H1 (cell line): ENCODE results near the gene CRISPLD2. TPM values are rescaled to one million over a fixed set of nuclear protein-coding genes. Genes with fewer than 3 reads are reported as not detected.

Experiments used
- ATF3 ChIP-seq: IDR thresholded peaks from 2 replicates; pipeline ENCODE4 v1.6.1; 2011; ENCODE audit warnings: low read depth, mild to moderate bottlenecking, low read length; ENCODE audit not compliant: insufficient read depth
- BACH1 ChIP-seq: IDR thresholded peaks from 2 replicates; pipeline ENCODE4 v1.6.1; 2012; ENCODE audit warnings: low read length, improper control_type of control experiment
- JUN ChIP-seq: IDR thresholded peaks from 2 replicates; pipeline ENCODE4 v1.6.1; 2011; ENCODE audit warnings: low read depth, mild to moderate bottlenecking, improper control_type of control experiment, low read length
- JUND ChIP-seq: IDR thresholded peaks from 2 replicates; pipeline ENCODE4 v1.6.1; 2011; ENCODE audit warnings: mild to moderate bottlenecking, improper control_type of control experiment, low read length
- NANOG ChIP-seq: IDR thresholded peaks from 2 replicates; pipeline ENCODE4 v1.6.1; 2011; ENCODE audit warnings: low read length, low read depth, mild to moderate bottlenecking, inconsistent platforms; ENCODE audit not compliant: insufficient read depth, poor library complexity, severe bottlenecking
- SIN3A ChIP-seq, 2 experiments: IDR thresholded peaks in 1 of 2; conservative IDR thresholded peaks in 1 of 2; 2 replicates each; pipeline ENCODE4 v1.6.1; 2011 to 2012; ENCODE audit warnings: low read length in 2 of 2, improper control_type of control experiment in 1 of 2, low read depth in 1 of 2, mild to moderate bottlenecking in 1 of 2
- SP1 ChIP-seq: IDR thresholded peaks from 2 replicates; pipeline ENCODE4 v1.6.1; 2011; ENCODE audit warnings: low read depth, low read length
- SP2 ChIP-seq: IDR thresholded peaks from 2 replicates; pipeline ENCODE4 v1.6.1; 2012; ENCODE audit warnings: mild to moderate bottlenecking, low read length, inconsistent platforms
- TAF1 ChIP-seq: IDR thresholded peaks from 2 replicates; pipeline ENCODE4 v1.6.1; 2011; ENCODE audit warnings: mild to moderate bottlenecking, low read depth, low read length
- polyA plus RNA-seq, 7 experiments: library from polyadenylated mRNA; depleted of rRNA in 3 of 7; stranded (reverse) in 5 of 7; unstranded in 2 of 7; fragments of >200 nt in 5 of 7; fragments of 200-250 nt in 2 of 7; gene quantifications; 1 replicate in 5 of 7; 2 replicates in 1 of 7; 4 replicates in 1 of 7; pipeline versions ENCODE4 v1.2.1 to v1.2.3, GENCODE V29; 2011 to 2013; ENCODE audit warnings: missing spikeins in 2 of 7, mixed read lengths in 2 of 7
- total RNA-seq: library from RNA; stranded (reverse); fragmentation: NEBNext Ultra II Directional; extraction: Animal tissue kit (Norgen Biotek cat#: 25700); gene quantifications from 2 replicates; pipeline ENCODE4 v1.2.1, GENCODE V29; 2021

CRISPLD2 gene
- total and polyA plus RNA-seq, 2 of the 8 experiments (the other 6 are each of a cell fraction or from before 2014, with no cell fraction given) = 2.7 to 5.1 TPM

- TF ChIP-seq SIN3A (conservative IDR thresholded peaks at IDR 0.05 in 1 of 2, IDR thresholded peaks at IDR 0.05 in 1 of 2; ENCODE audit: low read depth in 1 of 2, low read length in 2 of 2) = no peak
- TF ChIP-seq ATF3 = no peak
- TF ChIP-seq SP2 = no peak
- no peak for TF ChIP-seq JUN
- TF ChIP-seq TAF1 = no peak
- TF ChIP-seq NANOG = no peak
- no peak for TF ChIP-seq BACH1
- TF ChIP-seq SP1 = no peak
- no peak for TF ChIP-seq JUND
Observed at GRCh38 chr16:84810518-84811273, 9.1 kb upstream of the CRISPLD2 start (continued).
